ENCODE results near the gene ANKRD44.

ANKRD44 gene

GRCh38 chr2:197107291-197108269 is 203.0 kb downstream of the ANKRD44 start:
- DNase-seq (ENCODE audit: low read depth): no peak
- TF ChIP-seq MYC (IDR thresholded peaks at IDR 0.05; ENCODE audit: low read depth, low read length) (no peak), MAX (IDR thresholded peaks at IDR 0.05; ENCODE audit: low read depth, low read length) (no peak), CTCF (IDR thresholded peaks at IDR 0.05; ENCODE audit: low read depth, low read length) (no peak), POLR2A (IDR thresholded peaks at IDR 0.05; ENCODE audit: extremely low read depth, insufficient read length) (no peak)
- H3K4me3 ChIP-seq (ENCODE audit: low read depth, low read length): no peak overlapping the region

GRCh38 chr2:197103363-197103762 is 207.2 kb downstream of the ANKRD44 start:
- no peak overlapping the region for H3K4me3 ChIP-seq (ENCODE audit: low read depth, low read length)
- no peak for TF ChIP-seq CTCF (IDR thresholded peaks at IDR 0.05; ENCODE audit: low read depth, low read length)
- no peak for TF ChIP-seq MYC (IDR thresholded peaks at IDR 0.05; ENCODE audit: low read depth, low read length)
- TF ChIP-seq MAX (IDR thresholded peaks at IDR 0.05; ENCODE audit: low read depth, low read length): no peak
- DNase-seq (ENCODE audit: low read depth): no peak

- no peak for TF ChIP-seq MYC (IDR thresholded peaks at IDR 0.05; ENCODE audit: low read depth, low read length)
- TF ChIP-seq MAX (IDR thresholded peaks at IDR 0.05; ENCODE audit: low read depth, low read length): no peak
- no peak for TF ChIP-seq POLR2A (IDR thresholded peaks at IDR 0.05; ENCODE audit: extremely low read depth, insufficient read length)
- TF ChIP-seq CTCF (IDR thresholded peaks at IDR 0.05; ENCODE audit: low read depth, low read length): no peak
- no peak overlapping the region for H3K4me3 ChIP-seq (ENCODE audit: low read depth, low read length)
- DNase-seq (ENCODE audit: low read depth): no peak
Measured at GRCh38 chr2:197102231-197102630, 208.3 kb downstream of the ANKRD44 start.

- H3K4me3 ChIP-seq (ENCODE audit: low read depth, low read length): no peak overlapping the region
- TF ChIP-seq MAX (IDR thresholded peaks at IDR 0.05; ENCODE audit: low read depth, low read length): no peak
- TF ChIP-seq MYC (IDR thresholded peaks at IDR 0.05; ENCODE audit: low read depth, low read length): no peak
- TF ChIP-seq CTCF (IDR thresholded peaks at IDR 0.05; ENCODE audit: low read depth, low read length): no peak
- no peak for TF ChIP-seq POLR2A (IDR thresholded peaks at IDR 0.05; ENCODE audit: extremely low read depth, insufficient read length)
- DNase-seq (ENCODE audit: low read depth): no peak
Measured at GRCh38 chr2:197101519-197101918, 209.1 kb downstream of the ANKRD44 start.

- no peak overlapping the region for H3K4me3 ChIP-seq (ENCODE audit: low read depth, low read length)
- no peak for TF ChIP-seq POLR2A (IDR thresholded peaks at IDR 0.05; ENCODE audit: extremely low read depth, insufficient read length)
- no peak for TF ChIP-seq MAX (IDR thresholded peaks at IDR 0.05; ENCODE audit: low read depth, low read length)
- no peak for TF ChIP-seq CTCF (IDR thresholded peaks at IDR 0.05; ENCODE audit: low read depth, low read length)
- no peak for TF ChIP-seq MYC (IDR thresholded peaks at IDR 0.05; ENCODE audit: low read depth, low read length)
- no peak for DNase-seq (ENCODE audit: low read depth)
Measured at GRCh38 chr2:197097578-197098366, 212.8 kb downstream of the ANKRD44 start.

Measured in NB4 (cell line).